HCT116 (cell line): ENCODE measurements around the gene SCRG1. TPM values are rescaled to one million over a fixed set of nuclear protein-coding genes. Genes with fewer than 3 reads are reported as not detected.

ENCODE experiments used
- ATAC-seq: fragments of 200-7000 bp; cut with Tn5 transposase; 2 replicates; pipeline ENCODE4 v1.9.1; 2020; ENCODE audit warnings: mild to moderate bottlenecking, moderate library complexity
- BruUV-seq: library from RNA; stranded (reverse); fragments of 400-500 nt; replicated peaks from 2 replicates; lab custom pipeline; 2021; lab: Mats Ljungman, UMichigan
- CTCF ChIA-PET: fragments of 300-600 bp; sonication (Branson Sonifier 250); formaldehyde crosslinking; loops from one replicate; lab custom pipeline; 2021; ENCODE audit warnings: antibody characterized with exemption; lab: Charles Lee
- POLR2A ChIA-PET: fragments of 300-600, 350-600 bp; sonication (Branson Sonifier 250); formaldehyde crosslinking; loops from one replicate; lab custom pipeline; 2021; ENCODE audit warnings: antibody characterized with exemption; lab: Charles Lee
- RAD21 ChIA-PET, 2 experiments: fragments of 300-600 bp; sonication (Branson Sonifier 250); formaldehyde crosslinking; loops; one replicate each; lab custom pipeline; 2023; ENCODE audit warnings: low total read pairs in 2 of 2; ENCODE audit not compliant: uncharacterized antibody in 2 of 2, unreplicated experiment in 2 of 2, low non-redundant PET in 1 of 2; lab: Charles Lee
- DNase-seq: peaks from one replicate; pipeline ENCODE4 v3.0.0-alpha.2; 2010; ENCODE audit warnings: low read depth, low spot score
- H2AFZ ChIP-seq: fragments of 200-600 bp; shearing (Covaris generic), sonication (generic); 2 replicates; pipeline ENCODE4 v1.6.1; 2017; ENCODE audit warnings: low read depth, mixed run types, mixed read lengths, antibody characterized with exemption, low read length; ENCODE audit not compliant: poor library complexity, severe bottlenecking
- H3K27ac ChIP-seq: 2 replicates; pipeline ENCODE4 v1.5.1; 2012; ENCODE audit warnings: low read depth, low read length
- H3K27me3 ChIP-seq: fragments of 200-600 bp; sonication (generic); 2 replicates; pipeline ENCODE4 v1.6.1; 2016; ENCODE audit warnings: mixed run types, low read length, mixed read lengths; ENCODE audit not compliant: insufficient read depth
- H3K36me3 ChIP-seq, 2 experiments: fragments of 200-500 bp in 1 of 2; fragments of 200-600 bp in 1 of 2; sonication (Bioruptor generic) in 1 of 2; sonication (generic) in 1 of 2; 2 replicates each; pipeline versions ENCODE4 v1.5.1 to v1.6.1; 2014 to 2016; ENCODE audit warnings: low read length in 2 of 2, inconsistent platforms in 1 of 2, mixed read lengths in 1 of 2, mixed run types in 1 of 2; ENCODE audit not compliant: insufficient read depth in 2 of 2, control insufficient read depth in 1 of 2
- H3K4me1 ChIP-seq, 2 experiments: fragments of 200-600 bp in 1 of 2; sonication (generic) in 1 of 2; 2 replicates each; pipeline versions ENCODE4 v1.5.1 to v1.6.1; 2012 to 2017; ENCODE audit warnings: low read length in 2 of 2, inconsistent platforms in 1 of 2, mild to moderate bottlenecking in 1 of 2, mixed read lengths in 1 of 2, mixed run types in 1 of 2, moderate library complexity in 1 of 2; ENCODE audit not compliant: insufficient read depth in 2 of 2, control insufficient read depth in 1 of 2
- H3K4me2 ChIP-seq: fragments of 200-600 bp; sonication (generic); 2 replicates; pipeline ENCODE4 v1.6.1; 2017; ENCODE audit warnings: mixed run types, low read length, mixed read lengths
- H3K4me3 ChIP-seq, 2 experiments: fragments of 200-600 bp in 1 of 2; sonication (generic) in 1 of 2; replicated peaks in 1 of 2; 2 replicates each; pipeline ENCODE4 v1.5.1; 2011 to 2016; ENCODE audit warnings: low read length in 2 of 2, control low read depth in 1 of 2, low read depth in 1 of 2, mild to moderate bottlenecking in 1 of 2, mixed read lengths in 1 of 2, mixed run types in 1 of 2
- H3K79me2 ChIP-seq: fragments of 200-600 bp; sonication (generic); 2 replicates; pipeline ENCODE4 v1.6.1; 2017; ENCODE audit warnings: mild to moderate bottlenecking, mixed run types, low read length, moderate library complexity, mixed read lengths; ENCODE audit not compliant: insufficient read depth
- H3K9ac ChIP-seq: fragments of 200-600 bp; sonication (generic); 2 replicates; pipeline ENCODE4 v1.6.1; 2016; ENCODE audit warnings: low read length, mixed read lengths
- H3K9me2 ChIP-seq: fragments of 200-600 bp; sonication (generic), shearing (Covaris generic); 2 replicates; pipeline ENCODE4 v1.6.1; 2017; ENCODE audit warnings: mixed run types, mild to moderate bottlenecking, moderate library complexity; ENCODE audit not compliant: insufficient read depth
- H3K9me3 ChIP-seq, 2 experiments: fragments of 200-500 bp in 1 of 2; fragments of 200-600 bp in 1 of 2; sonication (Bioruptor generic) in 1 of 2; sonication (generic) in 1 of 2; 2 replicates each; pipeline ENCODE4 v1.6.1; 2014 to 2017; ENCODE audit warnings: low read length in 2 of 2, mixed read lengths in 2 of 2, inconsistent platforms in 1 of 2, low read depth in 1 of 2, mild to moderate bottlenecking in 1 of 2, mixed run types in 1 of 2, moderate library complexity in 1 of 2; ENCODE audit not compliant: control insufficient read depth in 1 of 2, insufficient read depth in 1 of 2
- H4K20me1 ChIP-seq: fragments of 200-600 bp; sonication (generic), shearing (Covaris generic); 2 replicates; pipeline ENCODE4 v1.6.1; 2017; ENCODE audit warnings: mixed run types, mild to moderate bottlenecking, moderate library complexity; ENCODE audit not compliant: insufficient read depth
- ATF3 ChIP-seq: IDR thresholded peaks from 2 replicates; pipeline ENCODE4 v1.6.1; 2012
- CBX3 ChIP-seq: IDR thresholded peaks from 2 replicates; pipeline ENCODE4 v1.6.1; 2012; ENCODE audit warnings: low read depth
- CEBPB ChIP-seq: IDR thresholded peaks from 2 replicates; pipeline ENCODE4 v1.6.1; 2012; ENCODE audit warnings: low read depth
- CTCF ChIP-seq, 3 experiments: fragments of 200-600 bp in 1 of 3; sonication (generic) in 1 of 3; IDR thresholded peaks in 2 of 3; conservative IDR thresholded peaks in 1 of 3; 2 replicates each; pipeline ENCODE4 v1.5.1; 2012 to 2017; ENCODE audit warnings: low read depth in 2 of 3, low read length in 2 of 3, antibody characterized with exemption in 1 of 3, borderline replicate concordance in 1 of 3, control low read depth in 1 of 3, mild to moderate bottlenecking in 1 of 3, mixed read lengths in 1 of 3, mixed run types in 1 of 3, moderate library complexity in 1 of 3; ENCODE audit not compliant: insufficient read depth in 1 of 3
- EGR1 ChIP-seq: IDR thresholded peaks from 2 replicates; pipeline ENCODE4 v1.6.1; 2012; ENCODE audit warnings: low read depth
- ELF1 ChIP-seq: IDR thresholded peaks from 2 replicates; pipeline ENCODE4 v1.6.1; 2012; ENCODE audit warnings: low read depth, borderline replicate concordance
- EZH2phosphoT487 ChIP-seq: fragments of 200-600 bp; IDR thresholded peaks from 2 replicates; pipeline ENCODE4 v1.6.1; 2018; ENCODE audit warnings: antibody characterized with exemption, borderline replicate concordance
- JUND ChIP-seq: IDR thresholded peaks from 2 replicates; pipeline ENCODE4 v1.6.1; 2012
- MAX ChIP-seq: IDR thresholded peaks from 2 replicates; pipeline ENCODE4 v1.6.1; 2012
- POLR2A ChIP-seq: IDR thresholded peaks from 2 replicates; pipeline ENCODE4 v1.7.0; 2011; ENCODE audit warnings: borderline replicate concordance; ENCODE audit not compliant: insufficient read depth, insufficient read length; ENCODE audit errors: extremely low read depth
- POLR2AphosphoS5 ChIP-seq: IDR thresholded peaks from 2 replicates; pipeline ENCODE4 v1.6.1; 2011; ENCODE audit warnings: mild to moderate bottlenecking, low read depth, low read length, moderate library complexity
- RAD21 ChIP-seq: IDR thresholded peaks from 2 replicates; pipeline ENCODE4 v1.6.1; 2012; ENCODE audit warnings: low read depth, mild to moderate bottlenecking
- SIN3A ChIP-seq: IDR thresholded peaks from 2 replicates; pipeline ENCODE4 v1.6.1; 2012; ENCODE audit warnings: low read depth
- SP1 ChIP-seq: IDR thresholded peaks from 2 replicates; pipeline ENCODE4 v1.6.1; 2012; ENCODE audit warnings: low read depth
- TCF7L2 ChIP-seq: IDR thresholded peaks from 2 replicates; pipeline ENCODE4 v1.7.0; 2011; ENCODE audit warnings: borderline replicate concordance, inconsistent platforms; ENCODE audit not compliant: insufficient read depth, insufficient read length; ENCODE audit errors: extremely low read depth
- YY1 ChIP-seq: IDR thresholded peaks from 2 replicates; pipeline ENCODE4 v1.6.1; 2011; ENCODE audit warnings: low read length, low read depth, moderate library complexity, mild to moderate bottlenecking; ENCODE audit not compliant: insufficient replicate concordance; ENCODE audit errors: extremely low read depth
- ZBTB33 ChIP-seq: IDR thresholded peaks from 2 replicates; pipeline ENCODE4 v1.6.1; 2011; ENCODE audit warnings: mild to moderate bottlenecking, low read length, moderate library complexity; ENCODE audit not compliant: insufficient replicate concordance; ENCODE audit errors: extremely low read depth
- ZFX ChIP-seq: fragments of 450-650 bp; IDR thresholded peaks from 2 replicates; pipeline ENCODE4 v1.6.1; 2017
- ZNF274 ChIP-seq: fragments of 200-500 bp; sonication (Bioruptor generic); IDR thresholded peaks from 2 replicates; pipeline ENCODE4 v1.6.1; 2014; ENCODE audit warnings: mild to moderate bottlenecking, low read depth, low read length, inconsistent platforms
- intact Hi-C: fragments of 100-400 bp; cut with micrococcal nuclease; formaldehyde crosslinking; loops from 2 replicates; pipeline ENCODE4 v1.10.0; 2022
- total RNA-seq: library from RNA; stranded (reverse); gene quantifications from one replicate; pipeline ENCODE4 v1.2.1, GENCODE V29; 2021; ENCODE audit not compliant: unreplicated experiment

The SCRG1 gene
- total RNA-seq, 1 experiment from 2014 or later, result not detected

- no peaks in the 10 kb centered on the region for H4K20me1 ChIP-seq
- H2AFZ ChIP-seq, result no peak overlapping the region
- BruUV-seq, result no TSS peak
- H3K79me2 ChIP-seq, result no peaks in the 10 kb centered on the region
- H3K36me3 ChIP-seq, result no peaks in the 10 kb centered on the region
- DNase-seq (no peak), ATAC-seq (no peak)
- no peaks in the 10 kb centered on the region for H3K9me3 ChIP-seq
- intact Hi-C loops, result no loop called here
- no peak overlapping the region for H3K9ac ChIP-seq
- ChIA-PET POLR2A (no interaction called here), RAD21 (no interaction called here), CTCF (no interaction called here)
- no peak overlapping the region for H3K4me3 ChIP-seq
- H3K27ac ChIP-seq, result no peak overlapping the region
- H3K4me2 ChIP-seq, result no peak overlapping the region
- no peaks in the 10 kb centered on the region for H3K9me2 ChIP-seq
- no peaks in the 10 kb centered on the region for H3K27me3 ChIP-seq
- TF ChIP-seq ATF3, result no peak
- no peak for TF ChIP-seq JUND
- no peak for TF ChIP-seq RAD21
- TF ChIP-seq ELF1, result no peak
- TF ChIP-seq SIN3A, result no peak
- TF ChIP-seq CEBPB, result no peak
- TF ChIP-seq SP1, result no peak
- no peak for TF ChIP-seq EGR1
- TF ChIP-seq POLR2A, result no peak
- TF ChIP-seq ZFX, result no peak
- no peak for TF ChIP-seq POLR2AphosphoS5
- no peak for TF ChIP-seq MAX
- TF ChIP-seq ZNF274, result no peak
- no peak for TF ChIP-seq CBX3
- no peak for TF ChIP-seq ZBTB33
- TF ChIP-seq YY1, result no peak
- TF ChIP-seq EZH2phosphoT487, result no peak
- TF ChIP-seq TCF7L2, result no peak
- TF ChIP-seq CTCF (IDR thresholded peaks at IDR 0.05 in 2 of 3, conservative IDR thresholded peaks at IDR 0.05 in 1 of 3; ENCODE audit: borderline replicate concordance in 1 of 3, insufficient read depth in 1 of 3, low read depth in 2 of 3, low read length in 2 of 3), result no peak
- no peaks in the 10 kb centered on the region for H3K4me1 ChIP-seq
These were observed 37.2 kb upstream of the SCRG1 start for GRCh38 chr4:173436149-173436579.
